NCI-H1694 (cell line): Measurements from ENCODE around the gene GBP3.
"Not testable (repeated sequence)": the region's sequence is repeated elsewhere in the genome, so short reads cannot be mapped to it uniquely, and the experiment has no call there.

Experiments
- DNase-seq: peaks from one replicate; lab custom pipeline; 2025; lab: John Stamatoyannopoulos, UW

The GBP3 gene

DNA sequence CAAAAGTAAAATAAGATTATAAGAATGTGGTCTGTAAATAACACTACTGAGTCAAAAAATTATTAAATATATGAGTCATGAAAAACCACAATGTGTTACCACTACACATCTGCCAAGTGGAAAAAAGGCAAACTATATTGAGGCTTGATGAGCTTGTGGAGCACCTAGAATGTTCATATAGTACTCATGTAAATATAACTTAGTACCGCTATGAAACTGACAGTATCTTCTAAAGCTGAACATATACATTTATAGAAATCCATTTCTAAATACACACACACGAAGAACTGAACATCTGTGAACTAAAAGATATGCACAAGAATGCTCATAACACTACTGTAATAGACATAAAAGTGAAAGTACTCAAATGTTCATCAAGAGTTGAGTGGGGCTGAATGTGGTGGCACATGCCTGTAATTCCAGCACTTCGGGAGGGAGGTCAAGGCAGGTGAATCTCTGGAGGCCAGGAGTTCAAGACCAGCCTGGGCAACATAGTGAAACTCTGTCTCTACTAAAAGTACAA lies 18.5 kb upstream of the GBP3 start:
- no peak for DNase-seq

DNA sequence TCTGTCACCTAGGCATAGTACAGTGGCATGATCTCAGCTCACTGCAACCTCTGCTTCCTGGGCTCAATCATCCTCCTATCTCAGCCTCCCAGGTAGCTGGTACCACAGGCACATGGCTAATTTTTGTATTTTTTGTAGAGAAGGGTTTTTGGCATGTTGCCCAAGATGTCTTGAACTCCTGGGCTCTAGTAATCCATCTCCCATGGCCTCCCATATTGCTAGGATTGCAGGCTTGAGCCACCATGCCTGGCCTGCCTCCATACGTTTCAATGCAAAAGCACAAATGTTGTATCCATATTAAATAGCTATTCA lies 17.6 kb upstream of the GBP3 start:
- DNase-seq: no peak

GRCh38 chr1:89037186-89037585 lies 14.5 kb upstream of the GBP3 start:
- no peak for DNase-seq

DNA sequence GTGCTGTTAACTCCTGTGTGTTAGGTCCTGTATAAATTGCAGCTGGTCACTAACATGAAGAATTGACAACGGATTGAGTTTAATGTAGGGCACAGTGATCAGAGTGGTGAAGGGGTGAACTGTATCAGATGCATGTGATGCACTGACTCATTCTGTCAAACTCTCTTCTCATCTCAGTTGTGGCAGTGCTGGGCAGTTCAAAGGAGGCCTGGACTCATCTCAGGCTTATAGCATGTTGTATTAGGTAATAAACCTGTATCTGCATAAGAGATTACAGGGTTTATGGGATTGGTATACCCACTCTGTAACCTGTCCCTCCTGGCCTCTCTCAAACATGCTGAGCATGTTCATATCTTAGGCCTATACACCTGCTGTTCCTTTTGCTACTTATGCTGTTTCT lies 12.4 kb upstream of the GBP3 start:
- DNase-seq: no peak

DNA sequence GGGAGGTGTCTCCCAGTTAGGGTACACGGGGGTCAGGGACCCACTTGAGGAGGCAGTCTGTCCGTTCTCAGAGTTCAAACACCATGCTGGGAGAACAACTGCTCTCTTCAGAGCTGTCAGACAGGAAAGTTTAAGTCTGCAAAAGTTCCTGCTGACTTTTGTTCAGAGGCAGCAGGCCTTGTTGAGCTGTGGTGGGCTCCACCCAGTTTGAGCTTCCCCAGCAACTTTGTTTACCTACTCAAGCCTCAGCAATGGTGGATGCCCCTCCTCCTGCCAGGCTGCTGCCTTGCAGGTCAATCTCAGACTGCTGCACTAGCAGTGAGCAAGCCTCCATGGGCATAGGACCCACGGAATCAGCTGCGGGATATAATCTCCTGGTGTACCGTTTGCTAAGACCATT lies 11.3 kb upstream of the GBP3 start:
- DNase-seq: not testable (repeated sequence)

GRCh38 chr1:89029051-89029450 lies 6.4 kb upstream of the GBP3 start:
- not testable (repeated sequence) for DNase-seq

DNA sequence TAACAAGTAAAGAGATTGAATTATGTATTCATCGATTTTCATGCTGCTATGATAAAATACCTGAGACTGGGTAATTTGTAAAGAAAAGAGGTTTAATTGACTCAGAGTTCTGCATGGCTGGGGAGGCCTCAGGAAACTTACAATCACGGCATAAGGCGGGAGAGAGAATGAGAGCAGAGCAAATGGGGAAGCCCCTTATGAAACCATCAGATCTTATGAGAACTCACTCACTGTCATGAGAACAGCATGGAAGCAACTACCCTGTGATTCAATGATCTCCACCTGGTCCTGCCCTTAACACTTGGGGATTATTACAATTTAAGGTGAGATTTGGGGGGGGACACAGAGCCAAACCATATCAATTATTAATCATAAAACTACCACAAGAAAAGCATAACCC lies 3.3 kb upstream of the GBP3 start:
- DNase-seq: no peak

- DNase-seq: no peak
These were observed 360 bp upstream of the GBP3 start for GRCh38 chr1:89023026-89023425.

GRCh38 chr1:89018318-89018717 lies 4.3 kb downstream of the GBP3 start:
- DNase-seq: not testable (repeated sequence)

GRCh38 chr1:89008511-89008910 lies 14.2 kb downstream of the GBP3 start:
- no peak for DNase-seq

- DNase-seq: no peak
These were observed 17.1 kb downstream of the GBP3 start for GRCh38 chr1:89005286-89006151.

DNA sequence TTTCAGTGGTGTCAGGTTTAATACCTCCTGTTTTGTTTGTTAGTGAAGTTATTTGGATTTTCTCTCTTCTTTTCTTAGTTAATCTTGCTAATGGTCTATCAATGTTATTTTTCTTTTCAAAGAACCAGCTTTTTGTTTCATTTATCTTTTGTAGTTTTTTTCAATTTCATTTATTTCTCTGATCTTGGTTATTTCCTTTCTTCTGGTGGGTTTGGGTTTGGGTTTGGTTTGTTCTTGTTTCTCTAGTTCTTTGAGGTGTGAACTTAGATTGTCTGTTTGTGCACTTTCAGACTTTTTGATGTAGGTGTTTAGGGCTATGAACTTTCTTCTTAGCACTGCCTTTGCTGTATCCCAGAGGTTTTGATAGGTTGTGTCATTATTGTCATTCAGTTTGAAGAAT lies 20.5 kb downstream of the GBP3 start:
- DNase-seq: not testable (repeated sequence)

GRCh38 chr1:89001510-89001909 lies 21.2 kb downstream of the GBP3 start:
- DNase-seq: no peak

DNA sequence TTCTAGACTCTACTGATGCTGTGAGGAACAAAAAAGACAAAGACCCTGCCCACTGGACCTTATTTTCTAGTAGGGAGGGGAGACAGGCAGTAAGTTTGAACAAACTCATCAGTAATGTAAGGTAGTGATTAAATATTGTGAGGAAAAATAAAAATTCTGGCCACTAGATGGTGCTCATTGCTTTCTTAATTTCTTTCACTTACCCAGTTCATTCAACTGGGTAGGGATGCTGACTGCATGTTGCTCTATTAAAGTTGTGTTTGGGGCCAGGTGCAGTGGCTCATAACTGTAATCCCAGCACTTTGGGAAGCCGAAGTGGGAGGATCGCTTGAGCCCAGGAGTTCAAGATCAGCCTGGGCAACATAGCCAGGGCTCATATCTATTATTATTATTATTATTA lies 23.9 kb downstream of the GBP3 start:
- peak; percentile 96 for DNase-seq

- no peak for DNase-seq
These were observed 32.2 kb downstream of the GBP3 start for GRCh38 chr1:88990426-88990825.

DNA sequence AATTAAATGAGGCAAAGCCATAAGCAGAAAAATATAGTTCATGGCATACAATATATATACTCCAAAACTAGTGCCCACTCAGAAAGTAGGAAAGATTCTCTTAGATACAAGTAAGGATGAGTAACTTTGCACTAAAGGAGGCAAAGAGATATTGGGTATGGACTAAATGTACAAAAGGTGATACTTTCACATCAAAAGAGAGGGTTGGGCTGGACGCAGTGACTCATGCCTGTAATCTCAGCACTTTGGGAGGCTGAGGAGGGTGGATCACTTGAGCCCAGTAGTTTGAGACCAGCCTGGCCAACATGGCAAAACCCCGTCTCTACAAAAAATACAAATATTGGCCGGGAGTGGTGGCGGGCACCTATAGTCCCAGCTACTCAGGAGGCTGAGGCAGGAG lies 37.0 kb downstream of the GBP3 start:
- no peak for DNase-seq

GRCh38 chr1:88985032-88985431 lies 37.6 kb downstream of the GBP3 start:
- no peak for DNase-seq

DNA sequence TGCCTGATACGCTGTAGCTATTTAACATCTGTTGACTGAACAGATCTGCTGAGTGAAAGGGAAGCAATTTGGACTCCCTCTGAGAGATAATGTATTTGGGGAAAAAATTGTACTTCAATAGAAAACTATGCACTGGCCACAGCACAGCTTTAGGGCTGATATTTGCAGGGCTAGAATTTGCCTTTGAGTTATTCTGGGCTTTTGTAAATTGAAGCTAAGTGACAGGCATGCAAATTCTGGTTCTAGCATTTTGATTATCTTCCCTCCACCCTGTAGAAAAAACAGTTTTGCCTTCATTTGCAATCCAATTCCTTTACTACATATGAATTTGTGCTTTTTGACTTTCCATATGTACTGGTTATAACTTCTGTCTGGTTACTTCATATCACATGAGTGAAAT lies 38.1 kb downstream of the GBP3 start:
- no peak for DNase-seq

DNA sequence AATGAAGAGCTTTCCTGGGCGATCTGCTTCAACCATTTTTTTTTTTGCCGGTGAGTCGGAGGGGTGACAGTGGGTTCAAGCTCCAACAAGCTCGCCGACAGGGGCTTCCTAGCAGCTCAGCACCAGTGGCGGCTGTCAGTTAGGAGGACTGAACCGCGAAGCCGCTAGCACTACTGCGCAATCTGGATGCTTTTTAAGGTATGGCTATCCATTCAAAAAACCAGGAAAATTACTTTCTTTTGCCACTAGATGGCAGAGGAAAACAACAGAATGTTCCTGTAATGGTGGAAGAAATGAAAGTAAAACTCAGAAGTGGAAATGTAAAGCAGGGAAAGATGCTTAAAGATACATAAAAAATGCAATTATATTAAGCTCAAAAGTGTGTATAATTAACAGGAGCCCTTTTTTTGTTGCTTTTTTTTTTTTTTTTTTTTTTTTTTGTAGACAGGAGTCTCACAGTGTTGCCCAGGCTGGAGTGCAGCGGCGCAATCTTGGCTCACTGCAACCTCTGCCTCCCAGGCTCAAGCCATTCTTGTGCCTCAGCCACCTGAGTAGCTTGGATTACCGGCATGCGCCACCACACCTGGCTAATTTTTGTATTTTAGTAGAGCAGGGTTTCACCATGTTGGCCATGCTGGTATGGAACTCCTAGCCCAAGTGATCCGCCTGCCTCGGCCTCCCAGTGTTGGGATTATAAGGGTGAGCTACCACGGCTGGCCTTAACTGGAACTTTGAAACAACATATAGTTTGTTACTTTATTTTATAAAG lies 38.7 kb downstream of the GBP3 start:
- peak; percentile 15 for DNase-seq

DNA sequence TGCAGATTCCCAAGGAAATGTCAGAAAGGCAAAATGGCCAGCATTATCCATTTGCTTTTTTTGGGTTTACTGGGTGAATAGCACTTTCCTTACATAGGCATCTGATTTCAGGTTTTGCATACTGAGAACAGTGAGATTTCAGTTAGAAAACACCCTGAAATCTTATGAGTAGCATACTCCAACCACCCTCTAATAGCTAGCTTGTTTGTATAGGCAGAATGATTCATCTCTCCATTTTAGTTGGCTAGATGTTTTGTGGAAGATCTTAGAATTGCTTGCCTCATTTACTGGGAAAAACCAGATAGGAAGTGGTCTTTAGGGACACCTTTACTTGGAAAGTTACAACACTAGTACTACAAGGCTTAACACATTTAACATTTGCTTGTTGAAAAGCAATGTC lies 40.6 kb downstream of the GBP3 start:
- no peak for DNase-seq

GRCh38 chr1:88981506-88981905 lies 41.2 kb downstream of the GBP3 start:
- DNase-seq: not testable (repeated sequence)

DNA sequence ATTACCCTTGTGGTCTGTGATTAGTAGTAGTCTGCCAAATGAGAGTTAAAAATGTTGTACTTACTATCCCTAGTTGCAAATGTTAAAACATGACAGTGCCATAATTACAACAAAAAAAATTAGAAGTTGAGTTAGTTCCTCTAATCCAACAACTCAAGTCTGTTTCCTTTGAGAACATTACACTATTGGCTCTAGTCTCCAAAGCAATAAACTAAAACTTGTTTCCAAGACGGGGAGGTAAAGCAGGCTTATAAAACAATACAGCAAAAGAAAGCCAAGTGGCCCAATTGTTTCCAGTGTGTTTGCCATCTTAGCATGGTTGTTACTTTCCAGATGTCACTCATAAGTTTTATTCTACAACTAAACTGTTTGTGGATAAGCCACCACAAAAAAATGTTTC lies 41.8 kb downstream of the GBP3 start:
- DNase-seq: no peak

GRCh38 chr1:88979749-88980116 lies 42.9 kb downstream of the GBP3 start:
- no peak for DNase-seq
